OCI-LY3 (cell line): Measurements from ENCODE around the gene MEMO1.
"Not testable (repeated sequence)": the region's sequence is repeated elsewhere in the genome, so short reads cannot be mapped to it uniquely, and the experiment has no call there.

ENCODE experiments used
- H2AFZ ChIP-seq: fragments of 200-600, 300-600 bp; shearing (Covaris generic); 2 replicates; pipeline ENCODE4 v1.6.0; 2014; ENCODE audit warnings: antibody characterized with exemption, low read depth, low read length
- H3K27ac ChIP-seq: fragments of 200-600, 300-600 bp; sonication (generic); 2 replicates; pipeline ENCODE4 v1.5.1; 2014; ENCODE audit warnings: mild to moderate bottlenecking, low read length, moderate library complexity, mixed read lengths
- H3K27me3 ChIP-seq: fragments of 200-600, 300-600 bp; sonication (generic); 2 replicates; pipeline ENCODE4 v1.6.1; 2014; ENCODE audit warnings: low read depth, low read length, mixed read lengths
- H3K36me3 ChIP-seq: fragments of 200-600, 300-600 bp; sonication (generic); replicated peaks from 2 replicates; pipeline ENCODE3; 2014; ENCODE audit warnings: low read depth, low read length, mixed read lengths
- H3K4me1 ChIP-seq: fragments of 300-600, 200-600 bp; sonication (generic); 2 replicates; pipeline ENCODE4 v1.6.1; 2014; ENCODE audit warnings: low read length, mixed read lengths
- H3K4me2 ChIP-seq: fragments of 200-600, 300-600 bp; sonication (generic); 2 replicates; pipeline ENCODE4 v1.6.1; 2014; ENCODE audit warnings: low read length, mixed read lengths
- H3K4me3 ChIP-seq: fragments of 300-600, 200-600 bp; sonication (generic); 2 replicates; pipeline ENCODE4 v1.5.1; 2014; ENCODE audit warnings: antibody characterized with exemption, mild to moderate bottlenecking, low read length, moderate library complexity
- H3K79me2 ChIP-seq: fragments of 300-600, 200-600 bp; shearing (Covaris generic); 2 replicates; pipeline ENCODE4 v1.6.1; 2014; ENCODE audit warnings: mild to moderate bottlenecking, low read length, mixed read lengths
- H3K9ac ChIP-seq: fragments of 300-600, 200-600 bp; shearing (Covaris generic); 2 replicates; pipeline ENCODE4 v1.6.0; 2014; ENCODE audit warnings: mild to moderate bottlenecking, low read length, moderate library complexity
- H3K9me3 ChIP-seq: fragments of 200-600, 300-600 bp; shearing (Covaris generic); 2 replicates; pipeline ENCODE4 v1.6.1; 2014; ENCODE audit warnings: low read length, mixed read lengths; ENCODE audit not compliant: insufficient read depth
- H4K20me1 ChIP-seq: fragments of 200-600, 300-600 bp; sonication (generic); 2 replicates; pipeline ENCODE4 v1.6.1; 2016; ENCODE audit warnings: low read length, mixed read lengths; ENCODE audit not compliant: insufficient read depth
- EZH2phosphoT487 ChIP-seq: fragments of 200-600 bp; shearing (Covaris generic); IDR thresholded peaks from 2 replicates; pipeline ENCODE4 v1.6.1; 2018; ENCODE audit warnings: antibody characterized with exemption, mixed run types, low read depth
- TF ChIP-seq, protein P1 (sequence below): fragments of 200-600, 300-600 bp; sonication (generic); IDR thresholded peaks from 2 replicates; pipeline ENCODE4 v1.5.1; 2014; ENCODE audit warnings: antibody characterized with exemption, low read length, low read depth

The MEMO1 gene

DNA sequence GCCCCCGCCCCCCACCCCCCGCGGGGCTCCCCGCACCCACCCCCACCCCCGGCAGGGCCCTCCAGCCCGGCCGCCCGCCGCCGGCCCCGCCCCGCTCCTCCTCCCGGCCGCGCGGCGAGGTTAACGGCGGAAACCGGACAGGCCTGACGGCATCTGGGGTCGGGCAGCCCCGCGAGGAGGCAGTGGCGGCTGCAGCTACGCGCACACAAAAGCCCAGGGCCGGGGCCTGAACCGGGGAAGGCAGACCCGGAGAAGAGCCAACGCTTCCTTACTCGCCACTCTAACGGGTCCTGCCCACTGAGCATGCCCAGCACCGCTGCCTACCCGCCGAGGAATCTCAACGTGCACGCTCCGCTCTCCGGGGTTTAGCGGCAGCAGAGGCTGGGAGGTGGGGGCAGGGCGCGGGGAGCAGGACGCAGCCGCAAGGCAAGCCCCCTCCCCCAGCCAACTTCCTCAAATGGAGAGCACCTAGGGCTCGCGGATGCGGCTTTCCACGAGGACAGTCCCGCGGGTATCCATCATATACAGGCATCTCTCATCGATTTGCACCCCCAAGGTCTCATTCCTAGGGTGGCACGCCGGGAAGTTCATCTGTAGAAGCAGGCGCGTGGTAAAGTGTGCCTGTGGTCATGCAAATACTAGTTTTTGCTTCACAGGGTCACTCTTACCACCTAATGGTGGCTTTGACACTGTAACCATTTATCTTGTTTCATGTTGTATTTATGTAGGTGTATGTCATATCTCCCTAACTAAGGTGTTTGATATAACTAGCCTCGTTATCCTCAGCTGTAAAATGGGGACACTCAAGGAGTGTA lies at the start of gene MEMO1:
TSS of gene MEMO1 (minus strand) at position 339 of the 815 bp plus-strand sequence. CDS start 761 bp downstream, outside the sequence.
- H3K27ac ChIP-seq: peak within 1 kb of the TSS; percentile 90
- no peaks in the 10 kb centered on the region for H3K36me3 ChIP-seq
- no peaks in the 10 kb centered on the region for H3K27me3 ChIP-seq
- H3K9me3 ChIP-seq: no peaks in the 10 kb centered on the region
- peaks cover 30% of the 10 kb centered on the region for H4K20me1 ChIP-seq
- peaks cover 40% of the 10 kb centered on the region for H3K79me2 ChIP-seq
- peaks cover 23% of the 10 kb centered on the region for H3K4me1 ChIP-seq
- TF ChIP-seq, protein P1, sequence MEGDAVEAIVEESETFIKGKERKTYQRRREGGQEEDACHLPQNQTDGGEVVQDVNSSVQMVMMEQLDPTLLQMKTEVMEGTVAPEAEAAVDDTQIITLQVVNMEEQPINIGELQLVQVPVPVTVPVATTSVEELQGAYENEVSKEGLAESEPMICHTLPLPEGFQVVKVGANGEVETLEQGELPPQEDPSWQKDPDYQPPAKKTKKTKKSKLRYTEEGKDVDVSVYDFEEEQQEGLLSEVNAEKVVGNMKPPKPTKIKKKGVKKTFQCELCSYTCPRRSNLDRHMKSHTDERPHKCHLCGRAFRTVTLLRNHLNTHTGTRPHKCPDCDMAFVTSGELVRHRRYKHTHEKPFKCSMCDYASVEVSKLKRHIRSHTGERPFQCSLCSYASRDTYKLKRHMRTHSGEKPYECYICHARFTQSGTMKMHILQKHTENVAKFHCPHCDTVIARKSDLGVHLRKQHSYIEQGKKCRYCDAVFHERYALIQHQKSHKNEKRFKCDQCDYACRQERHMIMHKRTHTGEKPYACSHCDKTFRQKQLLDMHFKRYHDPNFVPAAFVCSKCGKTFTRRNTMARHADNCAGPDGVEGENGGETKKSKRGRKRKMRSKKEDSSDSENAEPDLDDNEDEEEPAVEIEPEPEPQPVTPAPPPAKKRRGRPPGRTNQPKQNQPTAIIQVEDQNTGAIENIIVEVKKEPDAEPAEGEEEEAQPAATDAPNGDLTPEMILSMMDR: no peak
- TF ChIP-seq EZH2phosphoT487: no peak
- peak within 1 kb of the TSS; percentile 90 for H3K4me2 ChIP-seq
- peak within 1 kb of the TSS; percentile 29 for H2AFZ ChIP-seq
- H3K9ac ChIP-seq: peak within 1 kb of the TSS; percentile 87
- peak within 1 kb of the TSS; percentile 93 for H3K4me3 ChIP-seq

DNA sequence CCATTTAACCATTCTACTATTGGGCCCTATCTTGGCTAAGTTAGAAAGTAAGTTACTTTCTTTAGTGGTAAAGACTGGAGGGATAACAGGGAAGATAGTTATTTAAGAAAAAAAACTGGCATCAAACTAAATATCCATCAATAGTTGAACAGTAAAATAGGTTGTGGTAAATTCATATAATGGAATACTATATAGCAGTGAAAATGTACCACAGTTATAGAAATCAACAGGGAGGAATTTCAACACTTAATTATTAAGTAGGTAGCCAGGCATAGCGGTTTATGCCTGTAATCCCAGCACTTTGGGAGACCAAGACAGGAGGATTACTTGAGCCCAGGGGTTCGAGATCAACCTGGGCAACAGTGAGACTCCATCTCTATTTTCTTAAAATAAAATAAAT lies 49.5 kb upstream of the MEMO1 start:
- peaks cover 8% of the 10 kb centered on the region for H3K79me2 ChIP-seq
- no peak for TF ChIP-seq EZH2phosphoT487
- TF ChIP-seq, protein P1: no peak
- no peak overlapping the region for H3K4me3 ChIP-seq
- H4K20me1 ChIP-seq: no peaks in the 10 kb centered on the region
- peaks cover 12% of the 10 kb centered on the region for H3K4me1 ChIP-seq
- H3K9ac ChIP-seq: no peak overlapping the region
- no peak overlapping the region for H3K4me2 ChIP-seq
- no peak overlapping the region for H3K27ac ChIP-seq
- no peaks in the 10 kb centered on the region; the same call in 1 of the 2 replicates for H3K9me3 ChIP-seq
- no peaks in the 10 kb centered on the region for H3K36me3 ChIP-seq
- no peak overlapping the region for H2AFZ ChIP-seq
- H3K27me3 ChIP-seq: no peaks in the 10 kb centered on the region

DNA sequence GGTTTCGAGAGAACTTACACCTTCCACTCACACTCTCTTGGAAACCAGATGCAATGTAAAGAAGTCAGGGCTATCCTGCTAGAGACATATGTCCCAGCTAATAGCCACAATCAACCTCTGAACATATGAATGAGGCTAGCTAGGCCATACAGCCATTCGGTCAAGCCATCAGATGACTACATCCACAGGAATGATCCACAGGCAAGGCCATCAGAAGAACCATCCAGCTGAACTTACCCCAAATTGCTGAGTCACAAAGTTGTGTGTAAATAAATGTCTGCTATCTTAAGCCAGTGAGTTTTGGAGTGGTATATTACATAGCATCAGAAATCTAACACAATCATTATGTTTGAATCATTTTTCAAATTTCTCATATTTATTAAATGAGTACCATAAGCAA lies 47.3 kb upstream of the MEMO1 start:
- H3K4me2 ChIP-seq: no peak overlapping the region
- no peak overlapping the region for H3K9ac ChIP-seq
- no peaks in the 10 kb centered on the region for H3K79me2 ChIP-seq
- TF ChIP-seq EZH2phosphoT487: no peak
- TF ChIP-seq, protein P1: no peak
- H3K9me3 ChIP-seq: no peaks in the 10 kb centered on the region; the same call in 1 of the 2 replicates
- no peak overlapping the region for H3K27ac ChIP-seq
- H4K20me1 ChIP-seq: no peaks in the 10 kb centered on the region
- no peaks in the 10 kb centered on the region for H3K36me3 ChIP-seq
- peaks cover 7% of the 10 kb centered on the region; the same call in 1 of the 2 replicates for H3K4me1 ChIP-seq
- no peaks in the 10 kb centered on the region for H3K27me3 ChIP-seq
- no peak overlapping the region for H2AFZ ChIP-seq
- H3K4me3 ChIP-seq: no peak overlapping the region

DNA sequence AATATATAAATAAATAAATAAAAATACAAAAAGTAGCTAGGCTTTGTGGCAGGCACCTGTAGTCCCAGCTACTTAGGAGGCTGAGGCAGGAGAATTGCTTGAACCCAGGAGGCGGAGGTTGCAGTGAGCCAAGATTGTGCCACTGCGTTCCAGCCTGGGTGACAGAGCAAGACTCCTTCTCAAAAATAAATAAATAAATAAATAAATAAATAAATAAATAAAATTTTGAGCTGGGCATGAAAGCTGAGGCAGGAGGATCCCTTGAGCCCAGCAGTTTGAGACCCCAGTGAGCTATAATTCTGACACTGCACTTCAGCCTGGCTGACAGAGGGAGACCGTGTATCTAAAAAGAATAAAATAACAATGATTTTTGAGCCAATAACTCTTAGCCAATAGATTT lies 43.8 kb upstream of the MEMO1 start:
- H3K79me2 ChIP-seq, H3K36me3 ChIP-seq, H3K9ac ChIP-seq, H3K9me3 ChIP-seq, H3K4me3 ChIP-seq, H3K27ac ChIP-seq, H3K27me3 ChIP-seq, H4K20me1 ChIP-seq, H2AFZ ChIP-seq, H3K4me1 ChIP-seq, H3K4me2 ChIP-seq: not testable (repeated sequence)
